K562 (cell line): ENCODE data around the gene INHA. TPM values are rescaled to one million over a fixed set of nuclear protein-coding genes. Genes with fewer than 3 reads are reported as not detected.

ENCODE experiments used
- BCL6 ChIP-seq: fragments of 250-450 bp; sonication (Bioruptor Pico); IDR thresholded peaks from 2 replicates; pipeline ENCODE4 v1.4.0; 2020
- CBX8 ChIP-seq: fragments of 200-600 bp; sonication (generic); IDR thresholded peaks from 2 replicates; pipeline ENCODE4 v1.6.1; 2012; ENCODE audit warnings: borderline replicate concordance, mixed run types, low read depth, mild to moderate bottlenecking, moderate library complexity, mixed read lengths, low read length, control low read depth, inconsistent platforms; ENCODE audit not compliant: poor library complexity, severe bottlenecking; ENCODE audit errors: extremely low read depth
- HDAC2 ChIP-seq: fragments of 450-650 bp; IDR thresholded peaks from 2 replicates; pipeline ENCODE4 v1.6.1; 2016; ENCODE audit warnings: mild to moderate bottlenecking
- HLTF ChIP-seq: fragments of 450-650 bp; IDR thresholded peaks from 2 replicates; pipeline ENCODE4 v1.6.1; 2016
- ZNF212 ChIP-seq: fragments of 450-650 bp; formaldehyde crosslinking; IDR thresholded peaks from 2 replicates; pipeline ENCODE4 v1.4.0; 2020; ENCODE audit warnings: mild to moderate bottlenecking
- polyA plus RNA-seq, 8 experiments: library from polyadenylated mRNA; depleted of rRNA in 4 of 8; stranded (reverse) in 5 of 8; unstranded in 3 of 8; fragments of >200 nt; fragmentation: Nextera tagmentation in 2 of 8; fragmentation: Illumina TruSeq in 1 of 8; extraction: Ambion mirVana in 2 of 8; extraction: Trizol in 1 of 8; gene quantifications; 2 replicates each; pipeline versions ENCODE4 v1.2.1 to v1.2.3, GENCODE V29; 2011 to 2014; ENCODE audit warnings: inconsistent platforms in 1 of 8, missing spikeins in 1 of 8
- total RNA-seq, 7 experiments: library from RNA; depleted of rRNA in 6 of 7; stranded (reverse); fragments of >200 nt in 6 of 7; fragmentation: Illumina TruSeq in 2 of 7; extraction: Trizol in 2 of 7; gene quantifications; 2 replicates each; pipeline versions ENCODE4 v1.2.1 to v1.2.3, GENCODE V29; 2011 to 2021; ENCODE audit warnings: low replicate concordance in 1 of 7
- TF ChIP-seq, protein P1 (sequence below): fragments of 250-450 bp; sonication (Bioruptor Pico); IDR thresholded peaks from 2 replicates; pipeline ENCODE4 v1.5.0; 2021; ENCODE audit warnings: mild to moderate bottlenecking, moderate library complexity

INHA gene
- total and polyA plus RNA-seq, 9 of the 15 experiments (the other 6 are each of a cell fraction or from before 2014, with no cell fraction given): 0.07 to 1.9 (median 0.40) TPM

GRCh38 chr2:219541611-219542180 is 30.4 kb upstream of the INHA start (continued):
- TF ChIP-seq CBX8 (no peak), ZNF212 (CRISPR knock-in tag) (no peak), HLTF (0 out of 2 replicates have a peak, but pooled peaks have one; percentile 73), HDAC2 (peak; percentile 13; the same call in 1 of the 2 replicates), BCL6 (no peak)
- TF ChIP-seq, protein P1, sequence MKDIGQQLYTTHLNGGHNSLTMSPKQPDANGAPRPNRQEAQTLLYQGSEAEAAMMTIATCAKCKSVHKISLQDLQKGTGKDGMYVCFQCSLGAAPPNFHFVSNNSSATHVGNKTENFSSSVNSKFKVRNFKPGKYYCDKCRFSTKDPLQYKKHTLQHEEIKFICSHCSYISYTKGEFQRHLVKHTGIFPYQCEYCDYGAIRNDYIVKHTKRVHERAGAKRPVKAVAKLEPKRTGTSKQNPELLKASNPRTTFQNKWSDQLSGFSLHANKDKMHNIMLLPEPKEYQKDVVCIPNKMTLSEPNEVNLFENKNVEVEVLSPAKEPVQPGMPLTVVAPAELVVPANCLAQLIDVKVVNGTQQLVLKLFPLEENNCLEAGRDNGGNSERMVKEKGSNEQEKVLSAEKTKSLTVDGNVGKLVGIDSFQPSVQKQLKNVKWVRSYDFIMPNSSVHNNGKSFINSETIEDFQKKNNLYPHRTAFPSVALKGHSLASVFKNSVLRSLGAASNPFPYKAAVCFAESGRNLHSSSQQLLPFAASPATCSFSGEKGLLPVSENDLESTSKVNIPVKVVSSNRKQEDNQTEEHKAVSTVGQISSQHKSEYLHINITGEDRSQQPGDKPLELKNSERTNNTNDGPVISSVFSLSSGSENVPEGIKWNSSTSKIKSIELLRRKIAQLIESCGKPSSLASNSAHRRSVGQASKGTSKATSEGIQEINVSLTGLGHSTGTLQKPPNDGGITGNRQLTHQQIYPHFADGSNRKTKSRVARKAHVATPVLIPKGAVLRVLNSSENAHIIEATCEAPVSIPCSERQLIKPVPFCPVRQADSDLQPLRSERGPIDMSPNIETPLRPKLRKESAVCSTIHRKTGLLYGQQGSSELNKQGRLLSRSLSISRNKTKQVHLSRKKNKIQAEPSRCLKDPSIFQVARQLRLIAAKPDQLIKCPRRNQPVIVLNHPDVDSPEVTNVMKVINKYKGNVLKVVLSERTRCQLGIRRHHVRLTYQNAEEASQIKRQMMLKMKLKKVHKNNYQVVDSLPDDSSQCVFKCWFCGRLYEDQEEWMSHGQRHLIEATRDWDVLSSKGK: no peak
